GM19438 (cell line): Measurements from ENCODE around the gene CYP3A5.
"Not testable (repeated sequence)": the region's sequence is repeated elsewhere in the genome, so short reads cannot be mapped to it uniquely, and the experiment has no call there.

ENCODE experiments used
- ATAC-seq: cut with Tn5 transposase; IDR thresholded peaks from one replicate; pipeline ENCODE4 v1.9.1; 2021; ENCODE audit warnings: low read depth; ENCODE audit not compliant: unreplicated experiment

CYP3A5 gene

GRCh38 chr7:99643464-99643863 lies 36.3 kb downstream of the CYP3A5 start:
- no peak for ATAC-seq

GRCh38 chr7:99642027-99642426 lies 37.8 kb downstream of the CYP3A5 start:
- no peak for ATAC-seq

- no peak for ATAC-seq
Observed at GRCh38 chr7:99639267-99639666, 40.5 kb downstream of the CYP3A5 start.

GRCh38 chr7:99638731-99639130 lies 41.1 kb downstream of the CYP3A5 start:
- no peak for ATAC-seq

DNA sequence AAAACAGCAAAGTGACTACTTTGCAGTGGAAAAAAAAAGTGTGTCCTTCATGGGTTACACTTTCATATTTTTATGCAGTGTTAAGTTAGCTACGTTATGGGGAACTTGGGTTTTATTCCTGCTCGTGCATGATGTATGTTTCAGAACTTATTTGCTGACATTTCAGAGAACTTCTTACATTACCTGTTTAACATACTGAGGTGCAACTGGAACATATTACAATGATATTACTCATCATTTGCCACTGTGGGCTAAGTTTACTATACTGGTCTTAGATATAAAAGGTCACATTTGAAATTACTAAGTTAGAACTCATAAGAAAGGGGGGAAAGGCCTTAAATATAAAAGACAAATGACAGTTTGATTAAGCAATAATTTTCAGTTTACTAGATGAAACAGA lies 42.4 kb downstream of the CYP3A5 start:
- not testable (repeated sequence) for ATAC-seq

DNA sequence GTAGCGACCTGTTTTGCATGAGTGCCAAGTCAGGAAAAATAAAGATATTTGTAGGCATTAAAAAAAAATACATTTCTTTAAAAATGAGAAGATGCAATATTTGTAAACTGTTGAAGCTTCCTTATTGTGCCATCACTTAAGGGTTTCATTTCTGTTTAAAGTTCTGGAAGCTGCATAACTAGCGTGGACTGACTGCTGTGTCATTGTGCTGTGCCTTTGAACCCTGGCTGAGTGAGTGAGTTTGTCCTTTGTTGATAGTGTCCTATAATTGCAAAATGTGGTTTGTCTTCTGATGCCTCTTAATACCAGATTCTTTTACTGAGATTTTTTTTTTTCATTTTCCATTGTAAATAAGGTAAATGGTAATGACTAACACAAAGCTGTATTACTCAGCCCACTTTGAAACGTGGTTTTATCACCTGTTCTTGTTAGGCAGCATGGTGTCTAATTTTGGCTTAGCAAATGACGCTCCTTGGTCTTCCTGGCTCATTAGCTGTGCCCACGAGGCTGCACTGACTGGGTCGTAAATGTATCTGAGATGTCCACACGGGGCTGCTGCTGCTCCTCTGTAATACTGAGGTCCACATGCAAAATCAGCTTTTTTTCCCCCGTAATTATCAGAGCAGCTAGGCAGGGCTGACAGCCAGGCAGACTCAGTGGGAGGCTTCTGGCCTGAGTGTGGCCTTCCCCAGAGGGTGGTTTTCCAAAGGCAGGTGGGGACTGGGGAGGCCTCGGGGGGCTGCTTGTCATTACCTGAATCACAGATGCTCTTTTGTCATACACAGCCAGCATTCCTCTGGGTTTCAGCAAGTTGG lies 48.3 kb downstream of the CYP3A5 start:
- ATAC-seq: no peak

GRCh38 chr7:99629643-99630042 lies 50.2 kb downstream of the CYP3A5 start:
- ATAC-seq: no peak

DNA sequence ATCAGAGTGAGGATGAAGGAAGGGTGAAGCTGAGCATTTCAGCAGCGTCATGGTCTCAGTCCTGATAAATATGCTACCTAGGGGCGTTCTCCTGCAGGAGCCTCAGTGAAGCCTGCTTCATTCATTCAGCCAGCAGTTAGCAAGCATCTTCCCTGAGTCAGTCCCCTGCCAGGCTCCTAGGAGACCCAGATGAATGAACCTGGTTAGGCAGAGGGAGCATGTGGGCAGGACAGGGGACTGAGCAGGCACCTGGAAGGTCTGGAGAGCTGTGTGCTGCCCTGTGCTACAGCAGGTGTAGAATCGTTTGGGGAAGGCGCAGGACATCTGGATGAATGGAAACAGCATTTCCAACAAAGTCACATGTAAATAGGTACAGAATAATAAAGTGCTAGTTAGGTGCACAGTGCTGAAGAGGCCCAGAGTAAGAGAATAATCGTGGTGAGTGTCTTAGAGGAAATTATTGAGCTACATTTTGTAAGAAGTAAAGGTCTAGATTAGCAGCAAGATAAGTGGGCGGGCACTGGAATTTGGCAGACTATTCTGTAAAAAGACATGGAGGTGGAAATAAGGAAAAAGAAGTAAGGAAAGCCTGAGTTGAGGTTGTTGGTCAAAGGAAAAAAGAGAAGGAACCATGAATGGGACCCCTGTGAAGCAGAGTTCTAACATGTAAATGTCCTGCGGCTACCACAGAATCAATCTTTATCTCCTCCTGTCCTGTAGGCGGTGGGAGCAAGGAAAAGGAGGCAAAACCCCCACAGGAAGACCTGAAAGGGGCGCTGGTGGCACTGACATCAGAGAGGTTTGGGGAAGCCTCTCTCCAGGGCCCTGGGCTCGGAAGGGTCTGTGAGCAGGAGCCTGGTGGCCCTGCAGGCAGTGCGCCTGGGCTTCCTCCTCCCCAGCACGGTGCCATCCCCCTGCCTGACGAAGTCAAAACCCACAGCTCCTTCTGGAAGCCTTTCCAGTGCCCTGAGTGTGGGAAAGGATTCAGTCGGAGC lies 51.0 kb downstream of the CYP3A5 start:
- no peak for ATAC-seq

- no peak for ATAC-seq
Observed at GRCh38 chr7:99627513-99627912, 52.3 kb downstream of the CYP3A5 start.

GRCh38 chr7:99626661-99627060 lies 53.1 kb downstream of the CYP3A5 start:
- ATAC-seq: no peak

DNA sequence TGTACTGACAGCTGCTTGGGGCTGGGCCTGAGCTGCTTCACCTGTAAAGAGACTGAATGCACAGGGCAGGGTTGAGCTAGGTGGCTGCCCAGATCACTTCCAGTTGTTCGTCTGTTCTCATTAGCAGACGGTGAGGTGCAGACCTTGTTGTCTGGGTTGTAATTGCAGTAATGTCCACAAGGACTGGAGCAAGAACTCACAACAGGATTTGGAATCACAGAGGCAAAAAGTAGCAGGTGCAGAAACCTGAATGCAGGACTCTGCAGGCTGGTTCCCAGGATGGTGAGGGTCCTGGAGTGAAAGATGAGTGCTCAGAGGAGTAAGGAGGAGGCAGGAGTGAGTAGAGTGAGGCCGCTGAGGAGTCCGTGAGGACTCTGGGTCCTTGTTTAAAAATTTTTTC lies 53.8 kb downstream of the CYP3A5 start:
- no peak for ATAC-seq

DNA sequence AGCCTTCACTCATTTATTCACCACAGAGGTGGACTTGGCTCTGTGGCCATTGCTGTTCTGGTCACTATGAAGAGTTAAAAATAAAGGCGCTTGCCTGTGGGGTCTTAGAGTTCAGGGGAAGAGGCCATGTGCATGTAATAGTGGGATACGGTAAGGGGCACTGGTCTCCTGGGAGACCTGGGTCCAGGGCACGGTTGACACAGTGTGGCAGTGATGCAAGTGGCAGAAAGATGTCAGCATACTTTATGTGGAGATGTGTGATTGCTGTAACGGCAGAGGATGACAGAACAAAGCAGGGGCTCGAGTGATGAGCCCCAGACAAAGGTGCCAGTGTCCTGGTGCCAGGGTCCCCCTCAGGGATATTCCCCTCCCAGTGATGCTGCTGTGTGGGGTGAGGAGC lies 54.5 kb downstream of the CYP3A5 start:
- no peak for ATAC-seq

- ATAC-seq: no peak
Observed at GRCh38 chr7:99624484-99624883, 55.3 kb downstream of the CYP3A5 start.

- no peak for ATAC-seq
Observed at GRCh38 chr7:99623702-99624447, 55.9 kb downstream of the CYP3A5 start.

- ATAC-seq: no peak
Observed at GRCh38 chr7:99623091-99623693, 56.6 kb downstream of the CYP3A5 start.

DNA sequence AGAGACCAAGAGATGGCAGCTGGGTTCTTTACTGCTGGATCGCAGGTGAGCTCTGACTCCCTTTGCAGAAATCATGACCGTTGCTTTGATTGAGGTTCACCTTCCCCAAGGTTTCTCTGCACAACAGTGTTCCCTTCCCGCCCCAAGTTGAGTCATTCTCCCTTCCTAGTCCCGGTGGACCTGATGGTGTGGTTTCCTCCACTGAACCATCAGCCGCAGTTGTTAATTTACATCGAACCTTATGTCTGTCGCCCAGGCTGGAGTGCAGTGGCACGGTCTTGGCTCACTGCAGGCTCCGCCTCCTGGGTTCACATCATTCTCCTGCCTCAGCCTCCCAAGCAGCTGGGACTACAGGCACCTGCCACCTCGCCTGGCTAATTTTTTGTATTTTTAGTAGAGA lies 57.2 kb downstream of the CYP3A5 start:
- no peak for ATAC-seq

- no peak for ATAC-seq
Observed at GRCh38 chr7:99621271-99621670, 58.5 kb downstream of the CYP3A5 start.

DNA sequence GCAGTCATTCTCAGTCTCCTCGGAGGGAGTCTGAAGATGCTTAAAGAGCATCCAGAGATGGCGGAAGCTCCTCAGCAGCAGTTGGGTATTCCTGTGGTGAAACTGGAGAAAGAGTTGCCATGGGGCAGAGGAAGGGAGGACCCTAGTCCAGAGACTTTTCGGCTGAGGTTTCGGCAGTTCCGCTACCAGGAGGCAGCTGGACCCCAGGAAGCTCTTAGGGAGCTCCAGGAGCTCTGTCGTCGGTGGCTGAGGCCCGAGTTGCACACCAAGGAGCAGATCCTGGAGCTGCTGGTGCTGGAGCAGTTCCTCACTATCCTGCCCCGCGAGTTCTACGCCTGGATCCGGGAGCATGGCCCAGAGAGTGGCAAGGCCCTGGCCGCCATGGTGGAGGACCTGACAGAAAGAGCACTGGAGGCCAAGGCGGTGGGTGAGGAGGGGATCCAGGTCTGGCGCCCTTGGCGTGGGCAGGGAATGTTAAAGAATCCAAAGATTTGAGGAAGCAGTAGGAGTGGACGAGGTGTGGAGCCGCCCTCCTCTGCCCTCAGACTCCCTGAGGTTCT lies 60.1 kb downstream of the CYP3A5 start:
- no peak for ATAC-seq

DNA sequence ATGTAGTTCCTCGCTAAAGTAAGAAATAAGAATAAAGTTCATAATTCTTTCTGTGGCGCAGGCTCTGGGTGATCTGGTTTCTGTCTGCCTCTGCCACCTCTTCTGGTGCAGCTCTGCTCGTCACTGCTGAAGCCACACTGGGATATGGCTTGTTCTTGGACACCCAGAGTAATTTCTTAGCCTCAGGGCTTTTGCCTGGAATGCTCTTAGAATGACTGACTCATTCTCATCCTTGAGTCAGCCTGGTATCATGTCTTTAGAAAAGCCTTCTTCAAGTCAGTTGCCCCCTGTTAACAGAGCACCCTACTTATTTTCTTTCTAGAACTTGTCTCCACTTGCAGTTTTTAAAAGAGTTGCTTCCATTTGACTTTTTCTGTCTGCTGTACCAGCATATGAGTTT lies 61.1 kb downstream of the CYP3A5 start:
- ATAC-seq: no peak

- no peak for ATAC-seq
Observed at GRCh38 chr7:99617192-99617781, 62.5 kb downstream of the CYP3A5 start.
